Ascending aorta (tissue), 2 donors: Measurements from ENCODE around the gene LYPD5. TPM values are rescaled to one million over a fixed set of nuclear protein-coding genes. Genes with fewer than 3 reads are reported as not detected.
"Not testable (repeated sequence)": the region's sequence is repeated elsewhere in the genome, so short reads cannot be mapped to it uniquely, and the experiment has no call there.

Experiments
- DNase-seq, 2 donors: peaks; one replicate each; pipeline ENCODE4 v3.0.0-alpha.2; 2019; ENCODE audit warnings: low spot score in 2 of 2
- H3K27ac ChIP-seq, 2 donors: fragments of 200-600 bp; sonication (generic); one replicate each; pipeline ENCODE4 v1.5.1; 2016 to 2017; ENCODE audit warnings: mild to moderate bottlenecking in 1 of 2
- H3K27me3 ChIP-seq: fragments of 200-600 bp; sonication (generic); one replicate; pipeline ENCODE4 v1.5.1; 2017
- H3K36me3 ChIP-seq, 2 donors: fragments of 200-600 bp; sonication (generic); one replicate each; pipeline ENCODE4 v1.5.1; 2016
- H3K4me1 ChIP-seq, 2 donors: fragments of 200-600 bp; sonication (generic); one replicate each; pipeline ENCODE4 v1.5.1; 2016 to 2017; ENCODE audit warnings: mild to moderate bottlenecking in 1 of 2
- H3K4me3 ChIP-seq, 2 donors: fragments of 200-600 bp; sonication (generic); one replicate each; pipeline ENCODE4 v1.5.1; 2016 to 2017; ENCODE audit warnings: mild to moderate bottlenecking in 1 of 2
- H3K9me3 ChIP-seq, 2 donors: fragments of 200-600 bp; sonication (generic); one replicate each; pipeline ENCODE4 v1.5.1; 2016
- intact Hi-C: fragments of 100-400 bp; cut with DNase I; formaldehyde crosslinking; loops from one replicate; pipeline ENCODE4 v1.15.1; 2023
- total RNA-seq: library from RNA; depleted of rRNA; stranded (reverse); fragments of >200 nt; gene quantifications from one replicate; pipeline ENCODE4 v1.1.0, GENCODE V29; 2016
- TF ChIP-seq, protein P1 (sequence below), 3 experiments: fragments of 200-600 bp in 2 of 3; fragments of 450-650 bp in 1 of 3; sonication (generic) in 2 of 3; IDR thresholded peaks; one replicate each; pipeline ENCODE4 v1.5.1; 2016 to 2019; ENCODE audit warnings: antibody characterized with exemption in 3 of 3, mild to moderate bottlenecking in 1 of 3, moderate library complexity in 1 of 3

Gene LYPD5
- total RNA-seq, 1 donor from 2014 or later, result not detected

- no peak for DNase-seq
- Histone ChIP-seq H3K27me3 (no peaks in the 10 kb centered on the region), H3K4me1 (no peaks in the 10 kb centered on the region), H3K9me3 (peaks cover 75 to 90% of the 10 kb centered on the region in 2 donors), H3K4me3 (no peak overlapping the region), H3K27ac (no peak overlapping the region), H3K36me3 (peaks cover 98 to 100% of the 10 kb centered on the region in 2 donors)
- TF ChIP-seq, protein P1, sequence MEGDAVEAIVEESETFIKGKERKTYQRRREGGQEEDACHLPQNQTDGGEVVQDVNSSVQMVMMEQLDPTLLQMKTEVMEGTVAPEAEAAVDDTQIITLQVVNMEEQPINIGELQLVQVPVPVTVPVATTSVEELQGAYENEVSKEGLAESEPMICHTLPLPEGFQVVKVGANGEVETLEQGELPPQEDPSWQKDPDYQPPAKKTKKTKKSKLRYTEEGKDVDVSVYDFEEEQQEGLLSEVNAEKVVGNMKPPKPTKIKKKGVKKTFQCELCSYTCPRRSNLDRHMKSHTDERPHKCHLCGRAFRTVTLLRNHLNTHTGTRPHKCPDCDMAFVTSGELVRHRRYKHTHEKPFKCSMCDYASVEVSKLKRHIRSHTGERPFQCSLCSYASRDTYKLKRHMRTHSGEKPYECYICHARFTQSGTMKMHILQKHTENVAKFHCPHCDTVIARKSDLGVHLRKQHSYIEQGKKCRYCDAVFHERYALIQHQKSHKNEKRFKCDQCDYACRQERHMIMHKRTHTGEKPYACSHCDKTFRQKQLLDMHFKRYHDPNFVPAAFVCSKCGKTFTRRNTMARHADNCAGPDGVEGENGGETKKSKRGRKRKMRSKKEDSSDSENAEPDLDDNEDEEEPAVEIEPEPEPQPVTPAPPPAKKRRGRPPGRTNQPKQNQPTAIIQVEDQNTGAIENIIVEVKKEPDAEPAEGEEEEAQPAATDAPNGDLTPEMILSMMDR (IDR thresholded peaks at IDR 0.05), result no peak
- intact Hi-C loops, result no loop called here
These were observed 36.9 kb upstream of the LYPD5 start for GRCh38 chr19:43839139-43839538.

GRCh38 chr19:43826787-43827754 lies 24.8 kb upstream of the LYPD5 start, which contains the start of gene ZNF283:
TSS of gene ZNF283 (plus strand) at chr19:43827321. CDS start at chr19:43833505, 6,184 bp downstream.
- intact Hi-C loops, result loop anchor here (1.0 to 10.0 kb wide), 5 partner anchors 72 to 288 kb away; partner anchors contain the start of genes SMG9, ZNF221, ZNF225 and ZNF230
- peaks cover 0 to 3% of the 10 kb centered on the region in 2 donors for H3K9me3 ChIP-seq
- H3K27ac ChIP-seq, result peak within 1 kb of the TSS; percentile 48 to 51
- H3K4me1 ChIP-seq, result peaks cover 3 to 10% of the 10 kb centered on the region in 2 donors
- TF ChIP-seq, protein P1 (IDR thresholded peaks at IDR 0.05), result no peak
- DNase-seq, result peak; percentile 60 to 94
- peak within 1 kb of the TSS; percentile 56 to 75 for H3K4me3 ChIP-seq
- H3K27me3 ChIP-seq, result no peaks in the 10 kb centered on the region
- peaks cover 18 to 38% of the 10 kb centered on the region in 2 donors for H3K36me3 ChIP-seq

GRCh38 chr19:43824572-43824971 lies 22.3 kb upstream of the LYPD5 start:
- not testable (repeated sequence) for DNase-seq, H3K27me3 ChIP-seq, H3K9me3 ChIP-seq, H3K4me3 ChIP-seq, H3K27ac ChIP-seq
- peaks cover 4 to 13% of the 10 kb centered on the region in 2 donors for H3K36me3 ChIP-seq
- peaks cover 3 to 10% of the 10 kb centered on the region in 2 donors for H3K4me1 ChIP-seq
- intact Hi-C loops, result loop anchor here (10.0 kb wide), 1 partner anchor 290 kb away; the partner anchor contains the start of gene ZNF225

- DNase-seq, H3K27ac ChIP-seq, H3K9me3 ChIP-seq, H3K27me3 ChIP-seq, H3K4me3 ChIP-seq, H3K36me3 ChIP-seq: not testable (repeated sequence)
- intact Hi-C loops, result loop anchor here (10.0 kb wide), 1 partner anchor 291 kb away; the partner anchor contains the start of gene ZNF225
- peaks cover 3 to 10% of the 10 kb centered on the region in 2 donors for H3K4me1 ChIP-seq
These were observed 21.6 kb upstream of the LYPD5 start for GRCh38 chr19:43823856-43824255.

GRCh38 chr19:43820884-43821215 lies 18.6 kb upstream of the LYPD5 start:
- Histone ChIP-seq H3K4me1 (no peaks in the 10 kb centered on the region), H3K4me3 (peak overlapping the region; percentile 32 to 60), H3K27me3 (no peaks in the 10 kb centered on the region), H3K36me3 (no peaks in the 10 kb centered on the region), H3K9me3 (no peaks in the 10 kb centered on the region), H3K27ac (no peak overlapping the region)
- intact Hi-C loops, result loop anchor here (10.0 kb wide), 1 partner anchor 294 kb away; the partner anchor contains the start of gene ZNF225
- no peak for DNase-seq
- TF ChIP-seq, protein P1 (IDR thresholded peaks at IDR 0.05), result no peak

GRCh38 chr19:43820098-43820883 lies 18.0 kb upstream of the LYPD5 start:
- intact Hi-C loops, result loop anchor here (10.0 kb wide), 1 partner anchor 295 kb away; the partner anchor contains the start of gene ZNF225
- TF ChIP-seq, protein P1 (IDR thresholded peaks at IDR 0.05), result no peak
- Histone ChIP-seq H3K4me1 (no peaks in the 10 kb centered on the region), H3K27me3 (no peaks in the 10 kb centered on the region), H3K9me3 (no peaks in the 10 kb centered on the region), H3K27ac (no peak overlapping the region), H3K4me3 (peak overlapping the region; percentile 32 to 60), H3K36me3 (no peaks in the 10 kb centered on the region)
- DNase-seq, result peak in 1 of 2 donors; percentile 65
